Adipose tissue (tissue), 3 donors: ENCODE results near the gene HCST. TPM values are rescaled to one million over a fixed set of nuclear protein-coding genes. Genes with fewer than 3 reads are reported as not detected.

Experiments used
- H3K27ac ChIP-seq: one replicate; pipeline ENCODE4 v1.5.1; 2013; ENCODE audit warnings: low read depth, low read length
- WGBS, 3 donors: extraction: QIAGEN DNeasy Blood & Tissue Kit; methylation state at CpG; one replicate each; pipeline ENCODE4 v1.1.7; 2013; 5-methylcytosine and 5-hydroxymethylcytosine counted together
- polyA plus RNA-seq, 3 donors: library from polyadenylated mRNA; stranded (reverse); fragments of 200-250 nt; gene quantifications; one replicate each; pipeline ENCODE4 v1.2.3, GENCODE V29; 2013
- donor health status: healthy with polysubstance abuse.
- donor health status: Bipolar disorder and iron deficiency.
- donor health status: healthy.

HCST gene
- polyA plus RNA-seq, 3 donors, result 4.1 to 21.1 (median 6.6) TPM

- 95 to 96% (median 96%) methylated on average over 11 of the region's 11 CpGs for WGBS, 3 donors
- no peak overlapping the region for H3K27ac ChIP-seq
Observed at GRCh38 chr19:35945121-35945790, 42.9 kb downstream of the HCST start.

DNA sequence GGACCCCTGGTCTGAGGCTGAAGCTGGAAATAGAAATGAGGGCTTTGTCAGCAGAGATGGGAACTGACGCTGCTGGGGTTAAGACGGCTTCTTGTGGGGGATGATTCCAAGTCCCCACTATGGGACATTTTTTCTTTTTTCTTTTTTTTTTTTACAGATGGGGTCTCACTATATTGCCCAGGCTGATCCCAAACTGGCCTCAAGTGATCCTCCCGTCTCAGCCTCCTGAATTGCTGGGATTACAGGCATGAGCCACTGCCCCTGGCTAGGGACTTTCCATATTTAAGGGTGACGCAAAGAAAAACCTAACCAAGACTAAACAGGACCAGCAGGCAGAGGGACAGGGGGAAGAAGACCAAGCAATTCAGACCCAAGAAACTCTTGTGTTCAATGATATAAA, 43.9 kb downstream of the HCST start:
- WGBS, 3 donors, result 89 to 96% (median 93%) methylated on average over 4 of the region's 4 CpGs
- no peak overlapping the region for H3K27ac ChIP-seq

GRCh38 chr19:35949131-35949530, 46.8 kb downstream of the HCST start:
- no peak overlapping the region for H3K27ac ChIP-seq
- WGBS, 3 donors, result 34 to 46% (median 35%) methylated on average over 2 of the region's 2 CpGs

Other genes starting within 250 kb of the HCST start
- gene UPK1A, start 236.0 kb upstream of the HCST start, polyA plus RNA-seq, result under 1 TPM in 2 of 3 donors, not detected in 1; 0.05 to 0.07 TPM
- under 1 TPM in 2 of 3 donors, not detected in 1; 0.07 to 0.12 TPM for gene ZBTB32, start 198.0 kb upstream of the HCST start, polyA plus RNA-seq
- 10 to 100 TPM; 21.1 to 34.3 (median 29.4) TPM for gene KMT2B, start 184.5 kb upstream of the HCST start, polyA plus RNA-seq
- gene IGFLR1, start 160.1 kb upstream of the HCST start, polyA plus RNA-seq, result 10 to 100 TPM; 17.4 to 30.4 (median 19.8) TPM
- gene U2AF1L4, start 157.1 kb upstream of the HCST start, polyA plus RNA-seq, result 10 to 100 TPM; 13.2 to 30.3 (median 28.8) TPM
- gene PSENEN, start 156.9 kb upstream of the HCST start, polyA plus RNA-seq, result 10 to 100 TPM; 37.2 to 57.2 (median 49.9) TPM
- gene LIN37, start 154.0 kb upstream of the HCST start, polyA plus RNA-seq, result 10 to 100 TPM in 2 of 3 donors, 1 to 10 TPM in 1; 8.9 to 20.9 (median 15.3) TPM
- 100 to 1,000 TPM in 2 of 3 donors, 10 to 100 TPM in 1; 63.3 to 608 (median 552) TPM for gene HSPB6, start 145.5 kb upstream of the HCST start, polyA plus RNA-seq
- gene PROSER3, start 144.4 kb upstream of the HCST start, polyA plus RNA-seq, result 10 to 100 TPM in 1 of 3 donors, 1 to 10 TPM in 2; 5.4 to 10.6 (median 6.9) TPM
- gene ARHGAP33, start 127.0 kb upstream of the HCST start, polyA plus RNA-seq, result 1 to 10 TPM; 6.0 to 9.4 (median 6.3) TPM
- gene PRODH2, start 89.7 kb upstream of the HCST start, polyA plus RNA-seq, result 1 to 10 TPM in 1 of 3 donors, not detected in 2; 2.2 TPM
- 10 to 100 TPM in 1 of 3 donors, under 1 TPM in 1, not detected in 1; 0.42 to 13.6 TPM for gene NPHS1, start 50.0 kb upstream of the HCST start, polyA plus RNA-seq
- gene KIRREL2, start 45.6 kb upstream of the HCST start, polyA plus RNA-seq, result 10 to 100 TPM in 1 of 3 donors, under 1 TPM in 1, not detected in 1; 0.22 to 48.3 TPM
- gene APLP1, start 34.0 kb upstream of the HCST start, polyA plus RNA-seq, result 10 to 100 TPM in 1 of 3 donors, 1 to 10 TPM in 2; 3.0 to 33.6 (median 6.4) TPM
- 10 to 100 TPM in 2 of 3 donors, 1 to 10 TPM in 1; 3.7 to 13.0 (median 10.5) TPM for gene NFKBID, start 2.0 kb upstream of the HCST start, polyA plus RNA-seq
- gene TYROBP, start 5.8 kb downstream of the HCST start, polyA plus RNA-seq, result 100 to 1,000 TPM in 2 of 3 donors, 10 to 100 TPM in 1; 23.7 to 207 (median 194) TPM
- gene LRFN3, start 33.8 kb downstream of the HCST start, polyA plus RNA-seq, result 1 to 10 TPM; 5.8 to 6.7 (median 6.0) TPM
- 10 to 100 TPM; 14.9 to 26.9 (median 18.6) TPM for gene SDHAF1, start 92.7 kb downstream of the HCST start, polyA plus RNA-seq
- gene SYNE4, start 106.3 kb downstream of the HCST start, polyA plus RNA-seq, result 1 to 10 TPM in 1 of 3 donors, under 1 TPM in 2; 0.22 to 4.0 (median 0.62) TPM
- 10 to 100 TPM in 1 of 3 donors, 1 to 10 TPM in 2; 7.9 to 17.1 (median 9.8) TPM for gene ALKBH6, start 111.7 kb downstream of the HCST start, polyA plus RNA-seq
- 1 to 10 TPM; 1.2 to 8.8 (median 2.6) TPM for gene CLIP3, start 130.3 kb downstream of the HCST start, polyA plus RNA-seq
- 1 to 10 TPM; 3.5 to 7.1 (median 5.2) TPM for gene THAP8, start 151.8 kb downstream of the HCST start, polyA plus RNA-seq
- gene WDR62, start 152.4 kb downstream of the HCST start, polyA plus RNA-seq, result under 1 TPM; 0.20 to 0.79 (median 0.25) TPM
- not detected for gene OVOL3, start 208.6 kb downstream of the HCST start, polyA plus RNA-seq
- gene POLR2I, start 212.3 kb downstream of the HCST start, polyA plus RNA-seq, result 100 to 1,000 TPM in 1 of 3 donors, 10 to 100 TPM in 2; 48.8 to 103 (median 51.8) TPM
- gene TBCB, start 212.9 kb downstream of the HCST start, polyA plus RNA-seq, result 100 to 1,000 TPM in 2 of 3 donors, 10 to 100 TPM in 1; 63.0 to 153 (median 149) TPM
- 100 to 1,000 TPM; 236 to 719 (median 679) TPM for gene CAPNS1, start 237.5 kb downstream of the HCST start, polyA plus RNA-seq
- 100 to 1,000 TPM in 2 of 3 donors, 10 to 100 TPM in 1; 25.9 to 132 (median 119) TPM for gene COX7A1, start 249.9 kb downstream of the HCST start, polyA plus RNA-seq